SK-N-MC (cell line): Measurements from ENCODE around the gene HPS1.
A peak's percentile ranks its signal among the peaks of the same experiment; 100 is the strongest.

Experiments used
- DNase-seq: peaks from one replicate; pipeline ENCODE4 v3.0.0-alpha.2; 2011; ENCODE audit warnings: low read depth, low spot score
- H3K27ac ChIP-seq: fragments of 200-600 bp; sonication (generic); 2 replicates; pipeline ENCODE4 v1.5.1; 2016; ENCODE audit warnings: mixed run types
- H3K36me3 ChIP-seq: fragments of 200-600 bp; sonication (generic); 2 replicates; pipeline ENCODE4 v1.6.1; 2017; ENCODE audit warnings: antibody characterized with exemption, low read length, mixed read lengths; ENCODE audit not compliant: insufficient read depth
- H3K4me3 ChIP-seq: fragments of 200-600 bp; sonication (generic); 2 replicates; pipeline ENCODE4 v1.5.1; 2016
- H3K9ac ChIP-seq: fragments of 200-600 bp; sonication (generic); 2 replicates; pipeline ENCODE4 v1.8.0; 2017; ENCODE audit warnings: mixed run types, mixed read lengths; ENCODE audit not compliant: insufficient read length
- H3K9me3 ChIP-seq: fragments of 200-600 bp; sonication (generic); 2 replicates; pipeline ENCODE4 v1.6.1; 2017; ENCODE audit warnings: low read depth, mild to moderate bottlenecking, antibody characterized with exemption, low read length, moderate library complexity, mixed read lengths
- EZH2 ChIP-seq: fragments of 200-600 bp; sonication (generic); IDR thresholded peaks from one replicate; pipeline ENCODE4 v1.6.1; 2017; ENCODE audit warnings: antibody characterized with exemption
- FOXP2 ChIP-seq: optimal IDR thresholded peaks from 2 replicates; pipeline ENCODE3; 2011; ENCODE audit warnings: mild to moderate bottlenecking, moderate library complexity; ENCODE audit not compliant: insufficient read depth; ENCODE audit errors: extremely low read length, control extremely low read depth
- POLR2AphosphoS5 ChIP-seq: IDR thresholded peaks from 2 replicates; pipeline ENCODE4 v1.6.1; 2012; ENCODE audit warnings: mild to moderate bottlenecking, low read depth, low read length, borderline replicate concordance

HPS1 gene

DNA sequence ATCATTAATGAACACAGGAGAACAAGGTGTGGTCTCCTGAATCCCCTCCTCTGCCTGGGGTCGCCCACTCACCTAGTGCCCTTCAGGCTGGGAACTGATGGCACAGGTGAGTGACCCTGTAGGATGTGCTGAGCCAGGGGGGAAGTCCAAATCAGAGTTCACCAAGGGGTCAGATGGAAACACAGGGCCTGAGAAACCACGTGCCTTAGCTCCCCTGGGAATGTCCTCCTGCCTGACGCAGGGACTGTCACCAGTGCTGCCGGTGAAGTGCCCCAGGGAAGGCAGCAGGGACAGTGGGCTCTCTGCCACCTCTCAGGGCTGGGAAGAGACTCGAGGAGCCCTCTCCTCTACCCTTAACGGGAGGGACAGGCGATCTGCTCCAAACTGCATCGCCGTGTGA lies 25.9 kb downstream of the HPS1 start:
- H3K9ac ChIP-seq: no peak overlapping the region
- H3K9me3 ChIP-seq: no peaks in the 10 kb centered on the region
- TF ChIP-seq POLR2AphosphoS5: no peak
- no peak for TF ChIP-seq FOXP2
- TF ChIP-seq EZH2: no peak
- DNase-seq: no peak
- no peaks in the 10 kb centered on the region for H3K36me3 ChIP-seq
- no peak overlapping the region for H3K27ac ChIP-seq
- H3K4me3 ChIP-seq: no peak overlapping the region

DNA sequence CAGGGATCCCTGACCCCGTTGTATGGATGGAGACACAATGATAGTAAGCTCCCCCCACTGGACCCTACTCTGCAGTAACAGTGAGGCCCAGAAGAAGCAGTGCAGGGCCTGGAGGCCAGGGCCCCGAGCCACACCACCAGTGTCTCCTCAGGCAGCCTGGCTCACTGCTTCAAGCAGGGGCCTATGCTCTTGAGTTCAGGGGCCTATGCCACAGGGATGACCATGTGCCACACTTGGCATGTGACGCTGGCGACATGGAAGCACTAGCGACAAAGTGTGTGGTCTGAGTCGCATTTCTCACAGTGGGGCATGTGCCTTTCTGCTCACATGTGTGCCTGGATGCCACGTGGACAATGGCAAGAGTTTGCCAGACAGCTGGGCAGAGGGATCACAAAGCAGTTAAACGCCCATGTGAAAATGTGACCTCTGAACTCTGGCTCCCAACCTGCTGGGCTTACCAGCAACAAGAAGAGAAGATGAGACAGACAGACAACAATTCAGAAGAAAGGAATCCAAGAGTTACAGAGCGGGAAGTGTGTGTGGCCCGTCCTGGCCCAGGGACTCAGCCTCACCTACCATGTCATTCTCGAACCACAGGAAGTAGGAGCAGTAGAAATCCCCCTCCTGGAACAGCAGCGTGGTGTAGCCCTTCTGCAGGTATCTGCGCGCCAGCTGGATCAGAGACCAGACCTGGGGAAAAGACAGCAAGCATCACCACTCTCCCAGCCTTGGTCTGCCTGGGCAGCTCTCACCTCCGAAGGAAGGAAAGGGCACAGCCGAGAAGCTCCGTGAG lies 27.1 kb downstream of the HPS1 start:
- TF ChIP-seq FOXP2 (no peak), POLR2AphosphoS5 (no peak)

DNA sequence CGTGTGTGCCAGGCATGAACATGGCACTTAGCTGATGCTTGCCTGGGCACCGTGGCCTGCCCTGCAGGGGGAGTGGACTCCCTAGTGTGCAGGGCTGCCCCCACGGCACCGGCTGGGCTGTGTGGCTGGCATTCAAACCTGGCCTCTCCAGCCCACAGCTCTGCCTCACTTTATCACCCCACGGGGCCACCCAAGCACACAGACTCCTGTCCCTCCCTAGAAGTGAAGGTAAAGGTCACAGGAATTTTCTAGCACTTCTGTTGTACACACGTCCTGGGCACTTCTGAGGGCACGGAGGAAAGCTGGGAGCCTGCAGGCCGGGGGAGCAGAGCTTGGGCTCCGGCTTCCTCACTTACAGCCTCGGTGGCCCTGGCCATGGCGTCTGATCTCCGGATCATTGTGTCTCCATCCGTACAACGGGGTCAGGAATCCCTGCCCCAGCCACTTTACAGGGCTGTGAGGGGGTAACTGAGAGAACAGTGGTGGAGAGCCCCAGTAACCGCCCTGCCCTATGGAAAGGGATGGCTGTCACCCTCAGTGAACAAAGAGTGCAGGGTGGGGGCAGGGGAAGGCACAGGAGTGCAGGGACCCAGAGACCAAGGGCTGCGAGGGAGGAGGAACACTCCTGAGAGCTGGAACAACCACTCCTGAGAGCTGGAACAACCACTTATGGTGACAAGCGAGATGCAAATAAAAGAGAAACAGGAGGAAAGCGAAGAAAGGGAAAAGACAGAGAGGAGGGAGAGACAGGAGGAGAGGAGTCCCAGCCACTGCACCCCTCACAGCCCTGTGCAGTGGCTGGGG lies 27.9 kb downstream of the HPS1 start:
- TF ChIP-seq EZH2 (no peak), FOXP2 (no peak), POLR2AphosphoS5 (no peak)
- no peaks in the 10 kb centered on the region for H3K9me3 ChIP-seq
- no peaks in the 10 kb centered on the region for H3K36me3 ChIP-seq
- no peak for DNase-seq
- H3K4me3 ChIP-seq: no peak overlapping the region
- no peak overlapping the region for H3K9ac ChIP-seq
- H3K27ac ChIP-seq: no peak overlapping the region

More for the DNA sequence above, 27.1 kb downstream of the HPS1 start:
- no peak overlapping the region for H3K27ac ChIP-seq
- H3K36me3 ChIP-seq: no peaks in the 10 kb centered on the region
- H3K4me3 ChIP-seq: no peak overlapping the region
- no peak for DNase-seq
- no peak overlapping the region for H3K9ac ChIP-seq
- H3K9me3 ChIP-seq: no peaks in the 10 kb centered on the region

DNA sequence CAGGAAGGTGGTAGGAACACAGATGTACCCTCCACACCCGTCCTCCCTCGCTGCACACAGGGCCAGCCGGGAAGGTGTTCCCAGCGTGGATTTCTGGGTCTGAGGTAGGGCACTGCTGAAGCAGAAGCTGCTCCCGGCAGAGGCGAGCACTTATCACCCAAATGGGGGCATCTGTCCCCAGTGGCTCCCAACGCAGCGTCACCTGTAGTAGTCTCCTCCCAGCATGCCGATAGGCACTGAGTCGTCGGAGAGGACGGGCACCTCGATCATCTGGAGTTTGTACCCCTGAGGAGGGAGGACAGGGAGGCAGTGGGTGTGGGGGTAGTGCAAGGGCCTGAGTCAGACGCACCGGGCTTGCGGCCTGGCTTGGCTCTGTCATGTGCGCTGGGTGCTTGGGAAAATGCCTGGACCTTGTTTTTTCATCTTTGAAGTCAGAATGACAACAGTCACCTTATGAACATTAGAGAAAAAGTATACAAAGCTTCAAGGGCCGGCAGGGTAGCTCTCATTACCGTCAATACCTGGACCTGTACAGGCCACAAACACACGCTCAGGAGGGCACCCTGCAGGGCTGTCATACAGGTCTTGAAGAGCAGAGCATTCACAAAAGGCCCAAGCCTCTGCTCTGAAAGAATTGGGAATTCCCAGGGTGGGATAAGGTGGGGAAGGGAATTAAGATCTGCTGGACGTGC lies 28.6 kb downstream of the HPS1 start:
- TF ChIP-seq POLR2AphosphoS5: no peak
- TF ChIP-seq FOXP2: no peak
- no peak for TF ChIP-seq EZH2
- Histone ChIP-seq H3K4me3 (no peak overlapping the region), H3K27ac (no peak overlapping the region), H3K9me3 (no peaks in the 10 kb centered on the region), H3K9ac (no peak overlapping the region), H3K36me3 (no peaks in the 10 kb centered on the region)
- DNase-seq: no peak

DNA sequence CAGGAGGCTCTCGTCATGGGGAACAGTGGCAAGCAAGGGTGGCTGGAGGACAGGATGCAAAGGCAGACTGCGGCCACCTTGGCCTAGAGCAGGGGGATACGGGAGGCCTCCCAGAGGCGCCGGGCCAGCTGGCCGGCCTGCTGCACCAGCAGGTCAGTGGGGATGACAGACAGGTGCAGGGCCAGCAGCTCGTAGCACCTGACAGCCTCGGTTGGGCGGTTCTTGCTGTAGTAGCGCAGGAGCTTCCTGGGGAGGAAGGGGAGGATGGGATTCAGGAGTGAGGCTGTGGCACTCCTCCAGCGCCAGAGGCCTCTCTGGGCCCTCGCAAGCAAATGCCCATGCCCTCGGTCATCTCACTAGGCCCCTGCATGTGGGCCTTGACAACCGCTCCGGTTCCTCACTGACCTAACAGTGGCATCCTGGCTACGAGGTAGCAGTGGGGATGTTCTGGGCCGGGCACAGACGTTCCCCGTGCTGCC lies 29.2 kb downstream of the HPS1 start:
- TF ChIP-seq EZH2: no peak
- no peak overlapping the region for H3K4me3 ChIP-seq
- DNase-seq: no peak
- H3K9me3 ChIP-seq: no peaks in the 10 kb centered on the region
- H3K36me3 ChIP-seq: no peaks in the 10 kb centered on the region
- no peak overlapping the region for H3K9ac ChIP-seq
- no peak overlapping the region for H3K27ac ChIP-seq

DNA sequence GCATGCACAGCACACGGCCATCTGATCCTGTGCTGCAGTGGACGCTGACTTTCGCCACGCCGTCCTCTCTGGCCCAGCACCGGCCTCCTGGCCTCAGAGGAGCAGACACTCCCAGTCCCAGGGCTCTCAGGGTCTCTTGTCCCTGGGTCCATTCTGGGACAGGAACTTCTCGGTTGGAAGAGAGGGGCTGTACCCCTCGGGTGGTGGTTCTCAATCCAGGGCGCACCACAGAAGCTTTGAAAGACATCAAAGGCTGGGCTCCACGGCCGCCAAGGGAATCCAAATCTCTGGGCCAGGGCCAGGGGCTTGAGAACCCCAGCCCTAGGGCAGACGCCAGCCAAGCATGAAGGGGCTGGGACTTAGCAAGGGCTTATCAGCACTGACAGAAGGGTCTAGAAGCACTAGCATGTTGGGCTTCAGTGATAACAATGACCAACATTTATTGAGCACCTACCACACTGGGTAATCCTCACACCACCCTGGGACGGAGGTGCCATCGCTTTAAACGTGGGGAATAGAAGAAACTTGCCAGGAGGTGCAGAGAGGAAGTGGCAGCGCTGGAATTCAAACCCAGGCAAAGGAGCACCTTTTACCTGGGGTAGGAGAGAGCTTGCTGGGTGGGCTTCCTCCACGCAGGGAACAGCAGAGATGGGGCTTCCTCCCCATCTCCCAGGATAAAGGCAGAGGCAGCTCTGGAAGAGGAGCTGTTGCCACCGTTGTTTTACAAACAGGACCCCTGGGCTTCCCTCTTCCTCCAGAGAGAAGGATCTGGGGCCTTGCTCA lies 29.9 kb downstream of the HPS1 start:
- TF ChIP-seq EZH2 (no peak), POLR2AphosphoS5 (no peak), FOXP2 (no peak)
- DNase-seq: no peak
- no peak overlapping the region for H3K9ac ChIP-seq
- no peak overlapping the region for H3K27ac ChIP-seq
- H3K9me3 ChIP-seq: no peaks in the 10 kb centered on the region
- no peaks in the 10 kb centered on the region for H3K36me3 ChIP-seq
- no peak overlapping the region for H3K4me3 ChIP-seq

DNA sequence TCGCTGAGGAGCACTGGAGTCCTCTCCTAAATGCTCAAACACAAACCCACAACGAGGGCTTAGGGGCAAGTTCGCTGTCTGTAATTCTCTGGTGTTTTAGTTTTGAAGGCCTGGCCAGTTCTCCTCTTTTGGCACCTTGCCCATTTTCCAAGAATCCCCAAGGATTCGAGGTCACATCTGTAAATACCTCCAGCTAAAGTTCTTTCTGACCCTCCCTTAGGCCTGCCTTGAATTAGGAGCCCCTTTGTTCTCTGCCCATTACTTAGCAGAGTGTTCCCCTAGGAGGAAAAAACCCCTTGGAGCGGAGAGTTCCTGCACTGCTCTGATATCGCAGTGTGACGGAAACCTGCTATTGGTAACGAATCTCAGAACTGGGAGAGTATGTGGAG lies 31.0 kb downstream of the HPS1 start:
- TF ChIP-seq POLR2AphosphoS5 (no peak), EZH2 (no peak), FOXP2 (no peak)
- Histone ChIP-seq H3K9me3 (no peaks in the 10 kb centered on the region), H3K9ac (no peak overlapping the region), H3K36me3 (no peaks in the 10 kb centered on the region), H3K27ac (0 out of 2 replicates have a peak overlapping the region, but pooled peaks have one; percentile 25), H3K4me3 (no peak overlapping the region)
- DNase-seq: no peak
